IMR-90 (cell line): ENCODE measurements around the gene KRTAP20-1.

Experiments used
- CEBPB ChIP-seq: IDR thresholded peaks from 2 replicates; pipeline ENCODE4 v1.6.1; 2012; ENCODE audit warnings: low read depth, low read length, improper control_type of control experiment
- CTCF ChIP-seq: conservative IDR thresholded peaks from 2 replicates; pipeline ENCODE4 v1.5.1; 2012; ENCODE audit warnings: mild to moderate bottlenecking, low read depth, low read length, improper control_type of control experiment
- FOS ChIP-seq: fragments of 150-350 bp; IDR thresholded peaks from 2 replicates; pipeline ENCODE4 v1.6.1; 2016; ENCODE audit warnings: low read depth, low read length
- MAFK ChIP-seq: IDR thresholded peaks from 2 replicates; pipeline ENCODE4 v1.6.1; 2012; ENCODE audit warnings: low read depth, low read length, improper control_type of control experiment
- MXI1 ChIP-seq: IDR thresholded peaks from 2 replicates; pipeline ENCODE4 v1.6.1; 2012; ENCODE audit warnings: low read depth, mild to moderate bottlenecking, low read length, moderate library complexity, borderline replicate concordance
- NFE2L2 ChIP-seq: fragments of 150-350 bp; IDR thresholded peaks from 2 replicates; pipeline ENCODE4 v1.6.1; 2016; ENCODE audit warnings: low read depth, mild to moderate bottlenecking, low read length
- POLR2A ChIP-seq: IDR thresholded peaks from 2 replicates; pipeline ENCODE4 v1.6.1; 2012; ENCODE audit warnings: mild to moderate bottlenecking, low read depth, low read length
- RAD21 ChIP-seq: IDR thresholded peaks from 2 replicates; pipeline ENCODE4 v1.6.1; 2012; ENCODE audit warnings: low read length, improper control_type of control experiment
- RFX5 ChIP-seq: IDR thresholded peaks from 2 replicates; pipeline ENCODE4 v1.8.0; 2012; ENCODE audit warnings: low read depth, mild to moderate bottlenecking, low read length, moderate library complexity
- SMC3 ChIP-seq: fragments of 150-350 bp; IDR thresholded peaks from 2 replicates; pipeline ENCODE4 v1.6.1; 2016; ENCODE audit warnings: low read depth, mild to moderate bottlenecking, antibody characterized with exemption, low read length, moderate library complexity
- TF ChIP-seq, protein P1 (sequence below): fragments of 150-350 bp; IDR thresholded peaks from 2 replicates; pipeline ENCODE4 v1.6.1; 2016; ENCODE audit warnings: low read depth, mild to moderate bottlenecking, low read length, moderate library complexity, borderline replicate concordance
- TF ChIP-seq, protein P2 (sequence below): fragments of 150-350 bp; IDR thresholded peaks from 2 replicates; pipeline ENCODE4 v1.6.1; 2017; ENCODE audit warnings: mild to moderate bottlenecking, antibody characterized with exemption, low read length, low read depth

- TF ChIP-seq CTCF (no peak), MXI1 (no peak), RFX5 (no peak), POLR2A (no peak), RAD21 (no peak), MAFK (no peak), CEBPB (no peak), NFE2L2 (no peak), FOS (no peak), SMC3 (no peak)
- TF ChIP-seq, protein P1, sequence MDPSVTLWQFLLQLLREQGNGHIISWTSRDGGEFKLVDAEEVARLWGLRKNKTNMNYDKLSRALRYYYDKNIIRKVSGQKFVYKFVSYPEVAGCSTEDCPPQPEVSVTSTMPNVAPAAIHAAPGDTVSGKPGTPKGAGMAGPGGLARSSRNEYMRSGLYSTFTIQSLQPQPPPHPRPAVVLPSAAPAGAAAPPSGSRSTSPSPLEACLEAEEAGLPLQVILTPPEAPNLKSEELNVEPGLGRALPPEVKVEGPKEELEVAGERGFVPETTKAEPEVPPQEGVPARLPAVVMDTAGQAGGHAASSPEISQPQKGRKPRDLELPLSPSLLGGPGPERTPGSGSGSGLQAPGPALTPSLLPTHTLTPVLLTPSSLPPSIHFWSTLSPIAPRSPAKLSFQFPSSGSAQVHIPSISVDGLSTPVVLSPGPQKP: no peak
- TF ChIP-seq, protein P2, sequence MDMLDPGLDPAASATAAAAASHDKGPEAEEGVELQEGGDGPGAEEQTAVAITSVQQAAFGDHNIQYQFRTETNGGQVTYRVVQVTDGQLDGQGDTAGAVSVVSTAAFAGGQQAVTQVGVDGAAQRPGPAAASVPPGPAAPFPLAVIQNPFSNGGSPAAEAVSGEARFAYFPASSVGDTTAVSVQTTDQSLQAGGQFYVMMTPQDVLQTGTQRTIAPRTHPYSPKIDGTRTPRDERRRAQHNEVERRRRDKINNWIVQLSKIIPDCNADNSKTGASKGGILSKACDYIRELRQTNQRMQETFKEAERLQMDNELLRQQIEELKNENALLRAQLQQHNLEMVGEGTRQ: no peak
Measured at GRCh38 chr21:30652891-30653290, 36.7 kb downstream of the KRTAP20-1 start.
